ENCODE measurements around the gene NEUROG3.
"Not testable (repeated sequence)": the region's sequence is repeated elsewhere in the genome, so short reads cannot be mapped to it uniquely, and the experiment has no call there.

The NEUROG3 gene

DNA sequence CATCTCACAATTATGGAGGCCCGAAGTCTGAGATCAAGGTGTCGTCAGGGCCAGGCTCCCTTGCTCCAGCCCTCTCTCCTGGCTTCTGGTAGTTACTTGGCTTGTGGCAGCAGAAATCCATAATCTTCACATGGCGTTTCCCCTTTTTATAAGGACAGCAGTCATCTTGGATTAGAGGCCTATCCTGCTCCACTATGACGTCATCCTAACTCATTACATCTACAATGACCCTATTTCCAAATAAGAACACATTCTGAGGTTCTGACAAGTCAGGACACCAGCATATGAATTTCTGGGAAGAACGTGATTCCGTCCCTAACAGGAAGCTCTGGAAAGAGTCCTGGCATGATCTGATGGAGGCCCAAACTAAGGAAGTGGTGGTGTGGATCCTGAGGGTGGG is 35.8 kb downstream of the NEUROG3 start:
- Histone ChIP-seq H3K4me1 (ENCODE audit: control insufficient read depth, insufficient read depth, low read length) (no peaks in the 10 kb centered on the region), H3K9me3 (ENCODE audit: control insufficient read depth, low read length) (no peaks in the 10 kb centered on the region), H3K9ac (ENCODE audit: low read length) (no peak overlapping the region), H3K4me3 (ENCODE audit: low read length) (no peak overlapping the region), H3K36me3 (ENCODE audit: control insufficient read depth, insufficient read depth, low read length) (no peaks in the 10 kb centered on the region), H3K27me3 (ENCODE audit: control insufficient read depth, insufficient read depth, low read length) (no peaks in the 10 kb centered on the region)

DNA sequence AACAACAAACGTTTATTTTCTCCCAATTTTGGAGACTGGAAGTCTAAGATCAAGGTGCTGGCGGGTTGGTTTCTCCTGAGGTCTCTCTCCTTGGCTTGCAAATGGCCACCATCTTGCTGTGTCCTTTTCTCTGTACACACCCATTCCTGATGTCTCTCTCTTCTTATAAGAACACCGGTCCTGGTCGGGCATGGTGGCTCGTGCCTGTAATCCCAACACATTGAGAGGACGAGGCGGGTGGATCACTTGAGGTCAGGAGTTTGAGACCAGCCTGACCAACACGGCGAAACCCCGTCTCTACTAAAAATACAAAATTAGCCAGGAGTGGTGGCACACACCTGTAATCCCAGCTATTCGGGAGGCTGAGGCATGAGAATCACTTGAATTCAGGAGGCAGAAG is 36.7 kb downstream of the NEUROG3 start:
- not testable (repeated sequence) for H3K4me3 ChIP-seq (ENCODE audit: low read length); H3K36me3 ChIP-seq (ENCODE audit: control insufficient read depth, insufficient read depth, low read length); H3K4me1 ChIP-seq (ENCODE audit: control insufficient read depth, insufficient read depth, low read length); H3K27me3 ChIP-seq (ENCODE audit: control insufficient read depth, insufficient read depth, low read length); H3K9ac ChIP-seq (ENCODE audit: low read length); H3K9me3 ChIP-seq (ENCODE audit: control insufficient read depth, low read length)

DNA sequence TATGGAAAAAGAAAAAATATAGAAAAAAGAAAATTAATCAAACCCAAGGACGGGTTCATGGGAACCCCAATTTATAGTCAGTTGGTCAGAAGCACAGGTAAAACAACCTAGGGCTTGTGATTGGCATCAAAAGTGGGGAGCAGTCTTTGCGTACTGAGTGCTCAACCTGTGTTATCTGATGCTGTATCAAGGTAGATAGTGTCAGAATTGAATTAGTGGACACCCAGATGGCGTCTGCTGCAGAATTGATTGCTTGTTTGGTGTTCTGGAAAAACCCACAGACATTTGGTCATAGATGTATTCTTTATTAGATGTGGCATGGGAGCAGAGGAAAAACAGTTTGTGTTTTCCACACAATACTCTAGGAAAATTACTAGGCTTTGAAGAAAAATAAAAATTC is 39.6 kb downstream of the NEUROG3 start:
- H3K4me3 ChIP-seq (ENCODE audit: low read length): no peak overlapping the region
- no peaks in the 10 kb centered on the region for H3K4me1 ChIP-seq (ENCODE audit: control insufficient read depth, insufficient read depth, low read length)
- no peaks in the 10 kb centered on the region for H3K27me3 ChIP-seq (ENCODE audit: control insufficient read depth, insufficient read depth, low read length)
- H3K9ac ChIP-seq (ENCODE audit: low read length): no peak overlapping the region
- no peaks in the 10 kb centered on the region for H3K36me3 ChIP-seq (ENCODE audit: control insufficient read depth, insufficient read depth, low read length)
- H3K9me3 ChIP-seq (ENCODE audit: control insufficient read depth, low read length): no peaks in the 10 kb centered on the region

DNA sequence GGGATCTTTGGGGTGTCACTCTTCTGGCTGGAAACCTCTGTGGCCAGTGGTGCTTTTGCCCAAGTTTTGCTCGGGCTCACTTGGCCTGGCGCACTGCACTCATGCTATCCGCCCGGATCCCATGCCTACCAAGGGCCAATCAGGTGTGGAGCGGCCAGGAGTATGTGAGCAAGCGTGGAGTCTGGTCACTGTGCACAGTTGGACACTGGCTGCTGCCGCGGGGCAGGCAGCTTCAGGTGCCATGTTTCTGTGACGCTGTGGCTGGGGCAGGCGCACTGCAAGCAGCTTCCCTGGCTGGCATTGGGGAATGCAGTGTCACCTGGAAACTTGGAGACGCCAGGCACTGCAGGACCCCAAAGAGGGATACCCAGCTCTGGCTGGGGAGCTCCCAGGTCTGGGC is 45.3 kb downstream of the NEUROG3 start:
- H3K9ac ChIP-seq (ENCODE audit: low read length): no peak overlapping the region
- no peaks in the 10 kb centered on the region for H3K9me3 ChIP-seq (ENCODE audit: control insufficient read depth, low read length)
- no peaks in the 10 kb centered on the region for H3K4me1 ChIP-seq (ENCODE audit: control insufficient read depth, insufficient read depth, low read length)
- no peaks in the 10 kb centered on the region for H3K36me3 ChIP-seq (ENCODE audit: control insufficient read depth, insufficient read depth, low read length)
- no peaks in the 10 kb centered on the region for H3K27me3 ChIP-seq (ENCODE audit: control insufficient read depth, insufficient read depth, low read length)
- H3K4me3 ChIP-seq (ENCODE audit: low read length): no peak overlapping the region
